ENCODE results near the gene ZNF784. TPM values are rescaled to one million over a fixed set of nuclear protein-coding genes. Genes with fewer than 3 reads are reported as not detected.
"Not testable (repeated sequence)": the region's sequence is repeated elsewhere in the genome, so short reads cannot be mapped to it uniquely, and the experiment has no call there.

Gene ZNF784
- total and polyA plus RNA-seq, 2 of the 8 experiments (the other 6 are each of a cell fraction or from before 2014, with no cell fraction given): 6.5 to 8.0 TPM

- TF ChIP-seq KDM4A (IDR thresholded peaks at IDR 0.05; ENCODE audit: low read depth, low read length, severe bottlenecking): no peak
- no peak for TF ChIP-seq HDAC2 (IDR thresholded peaks at IDR 0.05; ENCODE audit: borderline replicate concordance in 1 of 2, low read depth in 2 of 2, low read length in 2 of 2)
- no peak for TF ChIP-seq EGR1 (IDR thresholded peaks at IDR 0.05; ENCODE audit: borderline replicate concordance, low read depth, low read length)
- TF ChIP-seq TEAD4 (IDR thresholded peaks at IDR 0.05; ENCODE audit: low read depth, low read length): no peak
These were observed 39.5 kb downstream of the ZNF784 start (continued) for GRCh38 chr19:55584871-55585270.

- H3K79me1 ChIP-seq (ENCODE audit: low read depth, low read length): not testable (repeated sequence)
- POLR2A ChIA-PET (ENCODE audit: partially characterized antibody): interaction anchor here (0.5 to 1.7 kb wide), 6 partner anchors 15 to 194 kb away, joined by 3 to 8 read pairs (median 4); partner anchors contain the start of genes FIZ1 and UBE2S
- WGBS, 2 experiments (ENCODE audit: extremely low coverage in 1 of 2, insufficient coverage in 1 of 2, insufficient read length in 1 of 2, insufficient replicate concordance in 2 of 2, low coverage in 1 of 2, low lambda C conversion rate in 2 of 2, missing lambda C conversion rate in 1 of 2): 88% methylated on average over 7 of the region's 8 CpGs; no CpG with 5 or more reads in 1 of the 2 experiments
These were observed 40.5 kb downstream of the ZNF784 start for GRCh38 chr19:55583897-55584296.

More at GRCh38 chr19:55583897-55584296, 40.5 kb downstream of the ZNF784 start:
- not testable (repeated sequence) for H3K18ac ChIP-seq (ENCODE audit: extremely low read depth, low read length); H3K9me3 ChIP-seq (ENCODE audit: insufficient read depth in 2 of 2, low read depth in 1 of 2, low read length in 1 of 2); H3K23ac ChIP-seq (ENCODE audit: insufficient read length); H4K91ac ChIP-seq (replicated peaks; ENCODE audit: insufficient read length, low read length); H3K4me2 ChIP-seq (ENCODE audit: insufficient read depth in 1 of 2, low read depth in 2 of 2, low read length in 2 of 2); H4K20me1 ChIP-seq (replicated peaks in 1 of 2; ENCODE audit: control insufficient read depth in 1 of 2, insufficient read depth in 2 of 2, low read length in 2 of 2); H2BK15ac ChIP-seq (ENCODE audit: low read length); H2BK12ac ChIP-seq (ENCODE audit: low read depth, low read length); DNase-seq (ENCODE audit: low read depth in 1 of 2, low spot score in 2 of 2); H3K79me2 ChIP-seq (ENCODE audit: control insufficient read depth in 1 of 2, insufficient read depth in 2 of 2, low read length in 2 of 2); H2BK5ac ChIP-seq (ENCODE audit: low read depth, low read length); H3K4me1 ChIP-seq (replicated peaks in 1 of 4; ENCODE audit: control insufficient read depth in 3 of 4, insufficient read depth in 4 of 4, low read length in 3 of 4); H4K5ac ChIP-seq (ENCODE audit: insufficient read length, low read depth, low read length); H4K8ac ChIP-seq (ENCODE audit: extremely low read depth, insufficient read depth, low read length); FAIRE-seq; H3K56ac ChIP-seq (replicated peaks; ENCODE audit: insufficient read length, low read depth, low read length); H3K4ac ChIP-seq (replicated peaks; ENCODE audit: insufficient read length, low read depth, low read length); H2AK5ac ChIP-seq (ENCODE audit: low read depth, low read length); H3K14ac ChIP-seq (ENCODE audit: insufficient read length); H3K9ac ChIP-seq (replicated peaks in 1 of 4; ENCODE audit: extremely low read depth in 1 of 4, low read depth in 3 of 4, low read length in 3 of 4); H2AFZ ChIP-seq (ENCODE audit: low read length); H2BK120ac ChIP-seq (replicated peaks; ENCODE audit: low read depth, low read length); H2BK20ac ChIP-seq (ENCODE audit: low read length); H3K27me3 ChIP-seq (replicated peaks in 1 of 4; ENCODE audit: control insufficient read depth in 3 of 4, extremely low read depth in 1 of 4, insufficient read depth in 3 of 4, low read length in 3 of 4); H3K4me3 ChIP-seq (ENCODE audit: extremely low read depth in 1 of 4, insufficient read depth in 2 of 4, low read depth in 3 of 4, low read length in 4 of 4); H3K36me3 ChIP-seq (ENCODE audit: control insufficient read depth in 2 of 4, insufficient read depth in 4 of 4, low read length in 3 of 4); H3K27ac ChIP-seq (ENCODE audit: low read depth, low read length)
- H3K23me2 ChIP-seq (ENCODE audit: low read depth, low read length): peaks cover 17% of the 10 kb centered on the region
- CTCF ChIA-PET (ENCODE audit: partially characterized antibody): interaction anchor here (1.0 to 2.3 kb wide), 2 partner anchors 17 to 48 kb away, joined by 3 to 8 read pairs; no protein-coding TSS in a partner anchor
